ENCODE results near the gene PSTPIP2. TPM values are rescaled to one million over a fixed set of nuclear protein-coding genes. Genes with fewer than 3 reads are reported as not detected.
"Not testable (repeated sequence)": the region's sequence is repeated elsewhere in the genome, so short reads cannot be mapped to it uniquely, and the experiment has no call there.

Gene PSTPIP2
- total RNA-seq, 1 donor from 2014 or later = 0.20 TPM

DNA sequence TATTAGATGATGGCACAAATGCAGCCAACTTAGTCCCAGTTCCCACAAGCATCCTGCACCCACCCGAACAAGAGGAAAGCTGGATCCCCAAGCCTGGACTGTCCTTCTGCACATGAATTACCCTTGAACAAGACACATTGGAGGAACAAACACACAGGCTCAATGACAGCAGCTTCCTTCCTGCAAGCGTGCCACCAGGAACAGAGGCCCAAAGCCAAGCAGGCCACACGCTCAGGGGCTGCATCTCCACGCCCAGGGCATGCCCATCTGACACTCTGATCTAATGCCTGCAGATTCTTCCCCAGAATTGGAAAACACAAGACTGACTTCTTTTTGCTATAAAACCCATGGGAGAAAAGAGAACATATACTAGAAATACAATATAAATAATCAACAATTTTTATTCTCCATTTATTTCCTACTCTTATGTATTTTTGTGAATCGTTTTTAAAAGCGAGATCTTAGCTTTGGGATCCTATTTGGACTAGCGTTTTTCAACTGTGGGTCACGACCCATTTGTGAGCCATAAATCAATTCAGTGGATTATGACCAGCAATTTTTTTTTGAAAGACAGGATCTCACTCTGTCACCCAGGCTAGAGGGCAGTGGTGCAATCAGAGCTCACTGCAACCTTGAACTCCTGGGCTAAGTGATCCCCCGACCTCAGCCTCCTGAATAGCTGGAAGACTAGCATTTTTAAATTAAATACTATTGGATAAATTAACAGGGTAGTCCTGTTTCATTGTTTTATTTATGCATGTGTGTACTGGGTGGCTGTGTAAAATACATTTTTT is 34.4 kb downstream of the PSTPIP2 start:
- DNase-seq (ENCODE audit: low read depth in 2 of 2) = peak in 1 of 2 donors; percentile 12

- DNase-seq (ENCODE audit: low read depth in 2 of 2) = no peak
These were observed 36.1 kb downstream of the PSTPIP2 start for GRCh38 chr18:46035696-46036680.

- no peak for DNase-seq (ENCODE audit: low read depth in 2 of 2)
These were observed 37.8 kb downstream of the PSTPIP2 start for GRCh38 chr18:46034230-46034629.

DNA sequence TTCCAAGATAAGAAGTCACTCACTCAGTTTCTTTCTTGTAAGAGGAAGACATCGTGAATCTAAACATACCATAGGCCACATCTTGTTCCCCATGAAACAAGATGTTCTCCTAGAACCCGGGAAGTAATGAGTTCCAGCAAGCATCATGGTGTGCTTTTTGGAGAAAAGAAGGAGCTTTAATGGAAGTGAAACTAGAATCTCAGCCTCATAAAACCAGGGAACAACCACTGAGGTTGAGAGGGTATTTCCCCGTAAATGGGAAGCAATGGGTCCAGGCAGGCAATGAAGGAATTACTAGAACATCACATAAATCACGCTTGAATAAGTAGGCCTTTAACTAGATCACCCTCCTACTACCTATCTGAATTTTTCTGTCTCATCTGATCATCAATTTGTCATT is 40.3 kb downstream of the PSTPIP2 start:
- DNase-seq (ENCODE audit: low read depth in 2 of 2) = no peak

GRCh38 chr18:46028536-46028891 is 43.5 kb downstream of the PSTPIP2 start:
- DNase-seq (ENCODE audit: low read depth in 2 of 2) = no peak

DNA sequence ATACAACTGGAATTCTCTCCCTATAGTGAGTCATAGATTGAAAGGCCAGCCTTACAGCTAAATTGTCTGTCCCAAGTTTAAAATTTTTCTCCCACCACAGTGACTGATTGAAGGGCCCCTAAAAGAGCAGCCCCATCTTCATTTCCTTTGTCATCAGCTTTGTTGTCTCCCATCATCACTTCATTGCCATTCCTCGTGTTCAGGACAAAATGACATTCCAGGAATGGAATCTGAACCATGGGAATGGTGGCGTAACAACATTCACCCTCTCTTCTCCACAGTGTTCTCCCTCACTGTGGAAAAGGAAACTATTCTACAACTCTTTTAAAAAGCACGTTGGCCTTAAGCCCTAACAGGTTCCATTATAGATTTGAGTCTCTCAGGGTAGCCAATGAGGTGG is 52.1 kb downstream of the PSTPIP2 start:
- DNase-seq (ENCODE audit: low read depth in 2 of 2) = no peak

GRCh38 chr18:46013484-46014189 is 58.4 kb downstream of the PSTPIP2 start:
- peak in 1 of 2 donors; percentile 27 for DNase-seq (ENCODE audit: low read depth in 2 of 2)

- DNase-seq (ENCODE audit: low read depth in 2 of 2) = no peak
These were observed 61.4 kb downstream of the PSTPIP2 start for GRCh38 chr18:46010676-46011075.

DNA sequence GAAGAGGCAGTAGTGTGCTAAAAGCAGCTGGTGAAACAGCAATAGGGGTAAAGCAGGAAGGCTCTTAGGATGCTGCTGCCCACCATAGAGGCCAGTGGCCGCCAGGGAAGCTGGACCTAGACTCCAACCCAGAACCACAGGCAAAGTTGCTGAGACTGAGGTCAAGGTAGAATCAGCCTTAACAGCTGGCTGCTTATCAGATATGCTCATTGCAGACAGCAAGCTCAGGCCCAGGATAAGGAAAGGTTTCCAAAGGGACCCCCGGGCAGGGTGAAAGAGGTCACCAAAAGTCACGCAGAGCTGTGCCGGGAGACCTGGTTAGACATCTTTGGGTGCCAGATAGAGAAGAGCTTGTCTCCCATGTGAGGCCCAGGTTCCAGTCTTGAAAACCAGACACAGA is 62.0 kb downstream of the PSTPIP2 start:
- DNase-seq (ENCODE audit: low read depth in 2 of 2) = no peak

DNA sequence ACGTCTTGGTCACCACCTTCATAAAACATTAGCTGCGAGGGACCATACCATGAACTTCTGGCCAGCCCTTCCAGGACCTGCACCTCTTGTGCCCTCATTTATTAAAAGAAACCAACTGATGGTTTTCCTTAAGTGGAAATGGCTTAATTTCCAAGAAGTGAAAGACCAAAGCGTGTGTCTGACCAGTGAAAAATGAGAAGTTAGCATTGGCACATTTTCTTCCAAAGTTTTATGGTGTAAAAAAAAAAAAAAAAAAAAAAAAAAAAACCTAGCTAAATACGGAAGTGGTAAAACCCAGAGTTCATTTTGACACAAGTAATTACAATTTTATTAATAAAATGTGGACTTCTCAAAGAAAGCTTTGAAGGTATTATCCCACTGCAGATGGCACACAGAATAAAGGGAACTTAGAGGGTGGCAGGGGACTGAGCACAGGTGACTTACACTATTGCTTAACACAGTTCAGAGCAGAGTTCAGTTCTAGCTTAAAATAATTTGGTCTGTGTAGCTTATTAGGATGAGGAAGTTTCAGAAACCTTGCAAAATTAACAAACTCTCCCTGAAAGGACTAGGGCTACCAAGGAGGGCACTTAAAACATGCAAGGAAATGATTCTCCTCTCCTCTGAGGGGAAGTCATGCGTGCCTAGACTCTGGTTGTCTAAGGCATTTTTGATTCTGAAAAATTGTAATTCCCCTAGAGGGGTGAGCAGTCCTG is 62.8 kb downstream of the PSTPIP2 start:
- no peak for DNase-seq (ENCODE audit: low read depth in 2 of 2)

GRCh38 chr18:46008531-46008930 is 63.5 kb downstream of the PSTPIP2 start:
- no peak for DNase-seq (ENCODE audit: low read depth in 2 of 2)

GRCh38 chr18:46007165-46007564 is 64.9 kb downstream of the PSTPIP2 start:
- no peak for DNase-seq (ENCODE audit: low read depth in 2 of 2)

DNA sequence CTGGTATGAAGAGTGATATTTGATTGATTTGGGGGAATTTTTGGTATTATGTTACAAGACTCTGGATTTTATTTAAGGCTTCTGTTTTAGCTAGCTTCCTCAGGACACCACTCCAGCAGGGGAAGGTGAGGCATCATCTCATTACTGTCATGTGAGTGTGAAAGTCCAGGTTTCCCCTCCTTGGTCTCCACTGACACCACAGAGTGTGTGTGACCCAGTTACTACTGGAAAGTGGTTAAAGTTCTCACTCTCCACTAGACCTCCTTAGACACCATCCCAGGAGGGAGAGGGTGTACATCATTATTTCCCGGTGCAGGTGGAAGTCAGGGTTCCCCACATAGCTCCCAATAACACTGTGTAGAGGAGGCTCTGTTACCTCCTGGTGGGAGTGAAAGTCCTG is 69.1 kb downstream of the PSTPIP2 start:
- no peak for DNase-seq (ENCODE audit: low read depth in 2 of 2)

DNA sequence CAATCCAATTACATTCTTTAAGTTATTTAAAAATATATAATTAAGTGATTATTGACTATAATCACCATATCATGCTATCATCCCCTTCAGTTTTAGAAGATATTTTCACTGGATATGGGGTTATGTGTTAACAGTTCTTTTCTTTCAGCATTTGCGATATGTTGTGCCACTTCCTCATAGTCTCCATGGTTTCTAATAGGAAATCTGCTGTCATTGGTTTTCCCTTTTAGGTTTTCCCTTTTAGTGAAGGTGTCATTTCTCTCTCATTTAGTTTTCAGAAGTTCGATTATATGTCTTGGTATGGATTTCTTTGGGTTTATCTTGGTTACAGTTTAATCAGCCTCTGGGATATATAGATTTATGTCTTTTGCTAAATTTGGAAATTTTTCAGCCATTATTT is 70.2 kb downstream of the PSTPIP2 start:
- DNase-seq (ENCODE audit: low read depth in 2 of 2) = no peak

GRCh38 chr18:46001074-46001473 is 71.0 kb downstream of the PSTPIP2 start:
- DNase-seq (ENCODE audit: low read depth in 2 of 2) = no peak

DNA sequence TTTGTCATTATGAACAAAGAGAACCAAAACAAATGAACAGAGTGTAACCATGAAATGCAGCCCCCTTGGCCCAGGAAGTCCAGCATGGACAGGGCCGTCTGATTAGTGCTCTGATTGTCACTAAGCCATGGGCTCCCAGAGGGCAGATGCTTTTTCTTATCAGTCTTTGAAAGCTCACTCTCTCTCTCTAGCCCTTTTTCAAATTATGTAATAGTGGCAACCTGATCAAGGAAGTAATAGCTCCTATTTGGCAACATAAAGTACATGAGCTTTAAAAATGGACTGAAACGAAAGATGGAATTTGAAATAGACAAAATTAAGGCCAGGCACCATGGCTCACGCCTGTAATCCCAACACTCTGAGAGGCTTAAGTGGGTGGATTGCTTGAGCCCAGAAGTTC is 72.5 kb downstream of the PSTPIP2 start:
- no peak for DNase-seq (ENCODE audit: low read depth in 2 of 2)

DNA sequence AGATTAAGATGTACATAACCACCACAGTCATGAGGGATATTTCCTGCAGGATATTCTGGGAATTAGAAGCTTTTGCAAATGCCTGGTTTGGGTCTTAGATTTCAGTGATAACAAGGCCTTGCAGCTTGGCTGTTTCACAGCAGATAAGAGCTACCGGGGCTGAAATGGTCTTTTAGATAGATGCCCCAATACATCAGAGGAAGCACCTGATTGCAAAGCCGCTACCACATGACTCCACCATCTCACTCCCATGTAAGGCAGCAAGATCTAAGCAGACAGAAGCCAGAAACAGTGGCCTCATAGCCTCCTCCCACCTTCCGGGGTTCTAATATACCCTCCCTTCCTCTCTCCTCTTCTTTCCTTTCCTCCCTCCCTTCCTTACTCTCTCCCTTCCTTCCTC is 73.8 kb downstream of the PSTPIP2 start:
- no peak for DNase-seq (ENCODE audit: low read depth in 2 of 2)

DNA sequence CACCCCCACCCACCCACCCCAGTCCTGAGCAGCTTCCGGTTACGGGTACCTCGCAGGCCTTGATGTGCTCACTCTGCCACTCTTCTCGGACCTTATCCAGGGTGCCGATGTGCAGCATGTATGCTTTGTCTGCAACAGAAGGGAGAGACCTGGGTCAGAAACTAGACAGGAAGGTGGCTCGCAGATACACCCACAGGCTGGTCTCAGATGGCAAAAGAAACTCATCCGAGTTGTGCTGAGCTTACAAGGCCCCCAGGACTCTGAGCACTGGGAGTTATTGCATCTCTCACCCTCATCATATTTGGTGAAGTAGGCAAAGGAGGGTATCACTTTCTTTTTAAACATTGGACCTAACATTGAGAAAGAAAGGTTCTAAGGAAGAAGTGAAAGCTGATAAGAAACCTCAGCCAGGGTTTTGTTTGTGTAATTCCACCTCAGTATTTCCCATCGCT is 74.3 kb downstream of the PSTPIP2 start:
- DNase-seq (ENCODE audit: low read depth in 2 of 2) = no peak

DNA sequence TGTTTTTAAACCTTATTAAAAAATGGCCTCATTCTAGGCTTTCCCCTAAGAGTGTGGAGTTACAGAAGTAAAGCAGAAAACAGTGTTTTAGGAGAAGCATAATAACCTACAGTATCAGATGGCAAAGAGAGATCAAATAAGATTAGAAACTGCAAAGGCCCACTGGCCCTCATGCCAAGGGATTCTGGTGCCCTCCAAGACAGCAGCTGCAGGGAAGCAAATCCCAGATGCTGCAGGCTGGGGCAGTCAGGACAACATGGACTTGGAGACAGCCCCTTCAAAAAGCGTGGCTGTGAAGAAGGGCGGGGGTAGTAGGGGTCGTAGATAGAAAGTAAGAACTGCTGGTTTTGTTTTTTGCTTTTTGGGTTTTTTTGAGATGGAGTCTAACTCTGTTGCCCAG is 76.6 kb downstream of the PSTPIP2 start:
- DNase-seq (ENCODE audit: low read depth in 2 of 2) = no peak

- DNase-seq (ENCODE audit: low read depth in 2 of 2) = peak in 1 of 2 donors; percentile 28
These were observed 78.6 kb downstream of the PSTPIP2 start for GRCh38 chr18:45993438-45993837.

DNA sequence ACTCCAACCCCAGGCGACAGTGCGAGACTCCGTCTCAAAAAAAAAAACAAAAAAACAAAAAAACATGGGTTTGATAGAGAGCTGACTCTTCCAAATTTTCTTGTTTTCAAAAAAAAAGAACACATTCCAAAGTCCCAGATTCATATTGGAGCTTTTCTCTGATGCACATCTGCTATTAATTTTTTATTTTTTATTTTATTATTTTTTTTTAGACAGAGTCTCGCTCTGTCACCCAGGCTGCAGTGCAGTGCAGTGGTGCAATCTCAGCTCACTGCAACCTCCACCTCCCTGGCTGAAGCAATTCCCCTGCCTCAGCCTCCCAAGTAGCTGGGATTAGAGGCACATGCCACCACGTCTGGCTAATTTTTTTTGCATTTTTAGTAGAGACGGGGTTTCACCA is 79.5 kb downstream of the PSTPIP2 start:
- DNase-seq (ENCODE audit: low read depth in 2 of 2) = not testable (repeated sequence)

Measured in lung microvascular endothelial cell (primary cell).